T-helper 1 cell treated with Interleukin-12 subunit alpha and Interleukin-12 subunit beta and Interleukin-4 antibody, amounts not matched to agents 30 μg/mL and 1 μg/mL, for 36 hours (primary cell): ENCODE results near the gene CPLX3.

Experiments
- H3K27ac Mint-ChIP-seq: one replicate; pipeline ENCODE4 v1.8.0; 2021; ENCODE audit warnings: mild to moderate bottlenecking, mixed read lengths
- H3K27me3 Mint-ChIP-seq: one replicate; pipeline ENCODE4 v1.8.0; 2021; ENCODE audit warnings: low read depth, mixed read lengths
- H3K36me3 Mint-ChIP-seq: one replicate; pipeline ENCODE4 v1.8.0; 2021; ENCODE audit warnings: low read depth, mixed read lengths
- H3K4me1 Mint-ChIP-seq: one replicate; pipeline ENCODE4 v1.8.0; 2021; ENCODE audit warnings: low read depth, mixed read lengths
- H3K4me3 Mint-ChIP-seq: one replicate; pipeline ENCODE4 v1.8.0; 2021; ENCODE audit warnings: mild to moderate bottlenecking, moderate library complexity, mixed read lengths
- H3K9me3 Mint-ChIP-seq: one replicate; pipeline ENCODE4 v1.8.0; 2021; ENCODE audit warnings: mixed read lengths

CPLX3 gene

GRCh38 chr15:74793135-74794028 is 33.0 kb upstream of the CPLX3 start:
- Mint-ChIP-seq H3K4me3 (peak overlapping the region; percentile 48), H3K36me3 (peaks cover 46% of the 10 kb centered on the region), H3K4me1 (peaks cover 74% of the 10 kb centered on the region), H3K27ac (peak overlapping the region; percentile 73), H3K27me3 (no peaks in the 10 kb centered on the region), H3K9me3 (no peaks in the 10 kb centered on the region)

DNA sequence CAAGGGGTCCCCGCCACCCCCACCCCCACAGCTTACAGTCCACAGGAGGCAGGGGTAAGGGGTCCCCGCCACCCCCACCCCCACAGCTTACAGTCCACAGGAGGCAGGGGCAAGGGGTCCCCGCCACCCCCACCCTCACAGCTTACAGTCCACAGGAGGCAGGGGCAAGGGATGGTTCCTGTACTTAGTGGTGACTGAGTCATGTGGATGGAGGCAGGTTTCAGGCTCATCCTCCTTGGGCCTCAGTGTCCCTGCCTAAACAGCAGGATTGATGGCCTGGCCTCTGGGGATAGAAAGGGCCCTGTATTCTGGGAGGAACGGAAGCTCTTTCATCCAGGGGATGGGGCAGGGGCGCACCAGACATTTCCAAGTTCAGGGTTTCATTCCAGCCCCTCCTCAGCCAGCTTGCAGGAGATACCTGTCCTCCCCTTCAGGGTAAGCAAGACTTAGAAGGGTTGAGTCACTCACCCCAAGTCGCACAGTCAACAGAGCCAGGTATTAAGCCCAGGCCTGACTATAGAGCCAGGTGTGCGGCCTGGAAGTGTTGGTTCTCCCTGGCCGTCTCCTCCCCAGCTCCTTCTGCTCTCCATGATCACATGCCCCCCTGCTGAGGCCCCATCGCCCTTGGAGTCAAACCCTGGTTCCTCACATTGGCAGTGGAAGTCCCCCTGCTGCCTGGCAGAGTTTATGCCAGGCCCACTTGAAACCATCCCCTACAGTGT is 32.0 kb upstream of the CPLX3 start:
- peak overlapping the region; percentile 82 for H3K27ac Mint-ChIP-seq
- no peaks in the 10 kb centered on the region for H3K27me3 Mint-ChIP-seq
- peak overlapping the region; percentile 65 for H3K4me3 Mint-ChIP-seq
- peaks cover 44% of the 10 kb centered on the region for H3K36me3 Mint-ChIP-seq
- H3K4me1 Mint-ChIP-seq = peaks cover 69% of the 10 kb centered on the region
- no peaks in the 10 kb centered on the region for H3K9me3 Mint-ChIP-seq

GRCh38 chr15:74794970-74795349 is 31.5 kb upstream of the CPLX3 start:
- Mint-ChIP-seq H3K4me1 (peaks cover 69% of the 10 kb centered on the region), H3K9me3 (no peaks in the 10 kb centered on the region), H3K36me3 (peaks cover 43% of the 10 kb centered on the region), H3K27me3 (no peaks in the 10 kb centered on the region), H3K4me3 (peak overlapping the region; percentile 65), H3K27ac (peak overlapping the region; percentile 82)

GRCh38 chr15:74795966-74796625 is 30.3 kb upstream of the CPLX3 start:
- Mint-ChIP-seq H3K27me3 (no peaks in the 10 kb centered on the region), H3K27ac (peak overlapping the region; percentile 82), H3K9me3 (no peaks in the 10 kb centered on the region), H3K36me3 (peaks cover 42% of the 10 kb centered on the region), H3K4me3 (peak overlapping the region; percentile 63), H3K4me1 (peaks cover 65% of the 10 kb centered on the region)

DNA sequence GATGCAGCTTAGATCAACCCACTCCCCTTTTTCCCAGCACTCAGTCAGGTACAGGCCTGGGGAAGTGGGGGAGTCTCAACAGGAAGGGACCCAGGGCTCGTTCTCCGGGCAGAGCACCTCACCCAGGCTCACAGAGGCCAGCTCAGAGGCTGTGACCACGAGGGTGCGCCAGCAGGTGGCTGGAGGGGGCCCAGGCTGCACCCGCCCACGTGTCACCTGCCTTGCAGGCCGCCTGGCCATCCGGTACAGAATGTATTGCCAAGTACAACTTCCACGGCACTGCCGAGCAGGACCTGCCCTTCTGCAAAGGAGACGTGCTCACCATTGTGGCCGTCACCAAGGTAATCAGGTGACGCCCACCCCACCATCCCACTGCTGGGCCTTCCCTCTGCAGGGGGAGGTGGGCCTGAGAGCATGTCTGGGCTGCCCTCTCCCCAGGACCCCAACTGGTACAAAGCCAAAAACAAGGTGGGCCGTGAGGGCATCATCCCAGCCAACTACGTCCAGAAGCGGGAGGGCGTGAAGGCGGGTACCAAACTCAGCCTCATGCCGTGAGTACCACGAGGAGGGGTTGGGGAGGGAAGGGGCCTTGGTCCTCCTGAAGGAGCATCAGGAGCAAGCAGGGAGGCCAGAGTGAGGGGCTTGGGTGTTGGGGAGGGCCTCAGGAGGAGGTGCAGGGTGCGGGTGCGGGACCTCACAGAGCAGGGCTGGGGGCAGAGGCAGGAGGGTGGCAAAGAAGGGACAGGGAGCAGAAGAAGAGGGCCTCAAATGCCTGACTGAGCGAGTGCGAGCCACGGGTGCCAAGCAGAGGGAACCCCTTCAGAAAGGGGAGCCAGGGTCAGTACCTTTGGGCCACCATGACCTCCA is 27.8 kb upstream of the CPLX3 start:
- Mint-ChIP-seq H3K4me1 (peaks cover 45% of the 10 kb centered on the region), H3K9me3 (no peaks in the 10 kb centered on the region), H3K27ac (peak overlapping the region; percentile 82), H3K4me3 (no peak overlapping the region), H3K36me3 (peaks cover 46% of the 10 kb centered on the region), H3K27me3 (no peaks in the 10 kb centered on the region)

GRCh38 chr15:74799255-74799855 is 27.1 kb upstream of the CPLX3 start:
- Mint-ChIP-seq H3K27ac (peak overlapping the region; percentile 85), H3K9me3 (no peaks in the 10 kb centered on the region), H3K4me1 (peaks cover 48% of the 10 kb centered on the region), H3K36me3 (peaks cover 53% of the 10 kb centered on the region), H3K27me3 (no peaks in the 10 kb centered on the region), H3K4me3 (no peak overlapping the region)

DNA sequence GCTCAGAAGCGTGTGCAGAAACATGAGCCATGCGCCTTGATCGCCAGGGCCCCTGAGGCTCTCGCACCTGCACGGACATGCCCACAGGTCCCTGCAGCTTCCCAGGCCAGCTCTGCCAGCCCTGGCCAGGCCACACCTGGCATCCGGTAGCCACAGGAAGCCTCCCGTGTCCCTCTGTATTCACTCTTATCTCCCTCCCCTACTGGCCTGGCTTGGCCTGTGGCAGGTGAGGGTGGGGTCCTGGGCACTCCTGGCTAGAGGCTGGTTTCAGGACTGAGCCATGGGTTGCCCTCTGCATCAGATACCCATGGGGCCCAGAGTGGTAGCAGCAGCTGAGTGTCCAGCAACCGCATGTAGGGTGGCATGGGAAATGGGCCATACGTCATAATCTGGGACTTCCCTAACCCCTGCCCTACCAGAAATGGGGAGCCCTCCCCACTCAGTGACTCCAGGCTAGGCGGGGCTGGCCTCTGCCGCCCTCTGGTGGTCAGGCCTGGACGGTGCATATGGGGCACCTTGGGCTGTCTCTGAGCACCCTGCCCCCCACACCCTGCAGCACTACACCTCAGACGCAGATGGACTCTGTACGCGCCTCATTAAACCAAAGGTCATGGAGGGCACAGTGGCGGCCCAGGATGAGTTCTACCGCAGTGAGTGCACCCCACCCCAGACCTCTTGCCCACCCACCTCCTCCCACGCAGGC is 26.4 kb upstream of the CPLX3 start:
- no peaks in the 10 kb centered on the region for H3K9me3 Mint-ChIP-seq
- no peaks in the 10 kb centered on the region for H3K27me3 Mint-ChIP-seq
- H3K4me1 Mint-ChIP-seq = peaks cover 42% of the 10 kb centered on the region
- H3K4me3 Mint-ChIP-seq = peak overlapping the region; percentile 10
- peak overlapping the region; percentile 85 for H3K27ac Mint-ChIP-seq
- H3K36me3 Mint-ChIP-seq = peaks cover 52% of the 10 kb centered on the region

DNA sequence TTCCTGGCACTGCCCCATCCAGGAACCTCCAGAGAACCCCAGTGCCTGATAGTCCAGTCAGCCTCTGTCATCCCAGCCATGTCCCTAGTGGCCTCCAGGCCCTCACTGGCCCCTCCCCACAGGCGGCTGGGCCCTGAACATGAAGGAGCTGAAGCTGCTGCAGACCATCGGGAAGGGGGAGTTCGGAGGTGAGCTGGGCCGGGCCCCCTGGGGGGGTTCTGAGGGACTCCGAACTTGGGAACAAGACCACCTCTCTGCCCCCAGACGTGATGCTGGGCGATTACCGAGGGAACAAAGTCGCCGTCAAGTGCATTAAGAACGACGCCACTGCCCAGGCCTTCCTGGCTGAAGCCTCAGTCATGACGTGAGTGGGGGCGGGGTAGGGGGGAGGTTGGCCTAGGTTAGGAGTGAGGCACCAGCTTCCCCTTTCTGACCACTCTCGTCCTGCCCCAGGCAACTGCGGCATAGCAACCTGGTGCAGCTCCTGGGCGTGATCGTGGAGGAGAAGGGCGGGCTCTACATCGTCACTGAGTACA is 25.8 kb upstream of the CPLX3 start:
- Mint-ChIP-seq H3K4me1 (peaks cover 36% of the 10 kb centered on the region), H3K36me3 (peaks cover 49% of the 10 kb centered on the region), H3K27ac (peak overlapping the region; percentile 85), H3K9me3 (no peaks in the 10 kb centered on the region), H3K4me3 (no peak overlapping the region), H3K27me3 (no peaks in the 10 kb centered on the region)

DNA sequence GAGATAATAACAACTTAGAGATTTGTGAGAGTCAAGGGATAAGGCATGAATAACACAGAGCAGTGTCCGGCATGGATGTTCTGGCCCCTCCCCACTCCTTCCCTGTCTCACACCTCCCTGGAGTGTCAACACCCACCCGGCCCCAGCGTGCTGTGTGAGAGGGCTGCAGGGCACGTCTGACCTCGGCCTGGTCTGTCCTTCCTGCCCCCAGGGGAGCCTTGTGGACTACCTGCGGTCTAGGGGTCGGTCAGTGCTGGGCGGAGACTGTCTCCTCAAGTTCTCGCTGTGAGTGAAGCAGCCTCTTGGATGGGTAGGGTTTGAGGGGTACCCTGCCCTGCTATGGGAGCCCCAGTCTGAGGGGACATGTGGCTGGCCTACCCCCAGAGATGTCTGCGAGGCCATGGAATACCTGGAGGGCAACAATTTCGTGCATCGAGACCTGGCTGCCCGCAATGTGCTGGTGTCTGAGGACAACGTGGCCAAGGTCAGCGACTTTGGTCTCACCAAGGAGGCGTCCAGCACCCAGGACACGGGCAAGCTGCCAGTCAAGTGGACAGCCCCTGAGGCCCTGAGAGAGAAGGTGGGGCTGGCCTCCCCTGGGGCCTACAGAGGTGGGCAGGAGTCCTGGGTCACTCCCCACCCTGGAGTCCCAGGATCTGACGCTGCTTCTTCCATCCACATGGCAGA is 25.0 kb upstream of the CPLX3 start:
- Mint-ChIP-seq H3K9me3 (no peaks in the 10 kb centered on the region), H3K4me1 (peaks cover 32% of the 10 kb centered on the region), H3K36me3 (peaks cover 45% of the 10 kb centered on the region), H3K27me3 (no peaks in the 10 kb centered on the region), H3K27ac (no peak overlapping the region), H3K4me3 (no peak overlapping the region)

DNA sequence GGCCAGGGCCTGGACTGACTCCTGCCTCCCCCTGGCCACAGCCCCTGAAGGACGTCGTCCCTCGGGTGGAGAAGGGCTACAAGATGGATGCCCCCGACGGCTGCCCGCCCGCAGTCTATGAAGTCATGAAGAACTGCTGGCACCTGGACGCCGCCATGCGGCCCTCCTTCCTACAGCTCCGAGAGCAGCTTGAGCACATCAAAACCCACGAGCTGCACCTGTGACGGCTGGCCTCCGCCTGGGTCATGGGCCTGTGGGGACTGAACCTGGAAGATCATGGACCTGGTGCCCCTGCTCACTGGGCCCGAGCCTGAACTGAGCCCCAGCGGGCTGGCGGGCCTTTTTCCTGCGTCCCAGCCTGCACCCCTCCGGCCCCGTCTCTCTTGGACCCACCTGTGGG is 24.1 kb upstream of the CPLX3 start:
- Mint-ChIP-seq H3K27me3 (no peaks in the 10 kb centered on the region), H3K4me1 (peaks cover 37% of the 10 kb centered on the region), H3K27ac (no peak overlapping the region), H3K4me3 (no peak overlapping the region), H3K36me3 (peaks cover 46% of the 10 kb centered on the region), H3K9me3 (no peaks in the 10 kb centered on the region)

DNA sequence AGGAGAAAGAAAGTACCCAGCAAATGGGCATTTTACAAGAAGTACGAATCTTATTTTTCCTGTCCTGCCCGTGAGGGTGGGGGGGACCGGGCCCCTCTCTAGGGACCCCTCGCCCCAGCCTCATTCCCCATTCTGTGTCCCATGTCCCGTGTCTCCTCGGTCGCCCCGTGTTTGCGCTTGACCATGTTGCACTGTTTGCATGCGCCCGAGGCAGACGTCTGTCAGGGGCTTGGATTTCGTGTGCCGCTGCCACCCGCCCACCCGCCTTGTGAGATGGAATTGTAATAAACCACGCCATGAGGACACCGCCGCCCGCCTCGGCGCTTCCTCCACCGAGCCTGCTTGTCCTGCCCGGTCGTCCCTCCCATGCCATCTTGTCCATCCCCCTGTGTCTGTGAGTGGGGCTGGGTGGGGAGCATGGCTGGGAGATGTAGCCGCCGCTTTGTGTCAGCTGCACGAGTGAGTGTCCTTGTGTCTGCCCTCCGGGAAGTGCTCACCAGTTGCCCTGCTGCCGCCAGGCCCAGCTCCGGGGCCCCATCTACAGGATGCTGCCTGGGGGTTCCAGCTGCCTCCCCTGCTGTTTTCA is 23.5 kb upstream of the CPLX3 start:
- no peak overlapping the region for H3K27ac Mint-ChIP-seq
- no peak overlapping the region for H3K4me3 Mint-ChIP-seq
- H3K36me3 Mint-ChIP-seq = peaks cover 45% of the 10 kb centered on the region
- H3K27me3 Mint-ChIP-seq = no peaks in the 10 kb centered on the region
- H3K9me3 Mint-ChIP-seq = no peaks in the 10 kb centered on the region
- peaks cover 31% of the 10 kb centered on the region for H3K4me1 Mint-ChIP-seq

DNA sequence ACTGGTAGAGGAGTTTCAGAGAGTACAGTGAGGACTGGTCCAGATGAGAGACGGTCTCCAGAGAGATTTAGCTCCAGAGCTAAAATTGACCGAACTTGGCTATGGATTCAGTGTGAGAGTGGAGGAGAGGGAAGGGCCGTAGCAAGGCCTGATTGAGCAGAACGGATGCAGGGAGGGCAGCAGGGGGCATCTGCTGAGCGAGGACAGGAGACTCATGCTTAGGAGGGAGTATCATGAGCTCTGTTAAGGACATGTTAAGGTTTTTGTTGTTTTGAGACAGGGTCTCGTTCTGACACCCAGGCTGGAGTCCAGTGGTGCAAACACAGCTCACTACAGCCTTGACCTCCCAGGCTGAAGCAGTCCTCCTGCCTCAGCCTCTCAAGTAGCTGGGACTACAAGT is 21.5 kb upstream of the CPLX3 start:
- Mint-ChIP-seq H3K9me3 (no peaks in the 10 kb centered on the region), H3K27me3 (peaks cover 7% of the 10 kb centered on the region), H3K4me3 (no peak overlapping the region), H3K36me3 (peaks cover 35% of the 10 kb centered on the region), H3K27ac (peak overlapping the region; percentile 10), H3K4me1 (peaks cover 21% of the 10 kb centered on the region)
